ENCODE results near the gene DNAH17. TPM values are rescaled to one million over a fixed set of nuclear protein-coding genes. Genes with fewer than 3 reads are reported as not detected.

The DNAH17 gene
- total RNA-seq, 1 experiment from 2014 or later, result 0.69 TPM

DNA sequence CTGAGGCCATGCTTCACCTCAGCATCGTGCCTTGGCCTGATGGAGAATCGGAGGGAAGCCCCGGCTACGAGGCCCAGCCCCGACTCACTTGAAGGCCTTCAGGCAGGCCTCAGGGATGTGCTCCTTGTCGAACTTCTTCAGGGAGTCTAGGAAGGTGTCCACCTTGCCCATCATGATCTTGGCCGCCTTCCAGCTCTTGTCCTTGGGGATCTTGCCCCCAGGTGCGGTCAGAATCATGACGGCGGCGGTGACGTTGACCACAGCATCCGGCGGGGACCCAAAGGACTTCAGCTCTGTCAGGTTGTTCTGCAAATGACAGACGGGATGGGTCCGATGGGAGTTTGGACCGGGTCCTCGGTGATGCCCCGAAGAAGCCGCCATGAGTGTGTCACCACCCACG is 117.5 kb downstream of the DNAH17 start (continued):
- TF ChIP-seq CBX3 (IDR thresholded peaks at IDR 0.05; ENCODE audit: low read depth), result no peak

DNA sequence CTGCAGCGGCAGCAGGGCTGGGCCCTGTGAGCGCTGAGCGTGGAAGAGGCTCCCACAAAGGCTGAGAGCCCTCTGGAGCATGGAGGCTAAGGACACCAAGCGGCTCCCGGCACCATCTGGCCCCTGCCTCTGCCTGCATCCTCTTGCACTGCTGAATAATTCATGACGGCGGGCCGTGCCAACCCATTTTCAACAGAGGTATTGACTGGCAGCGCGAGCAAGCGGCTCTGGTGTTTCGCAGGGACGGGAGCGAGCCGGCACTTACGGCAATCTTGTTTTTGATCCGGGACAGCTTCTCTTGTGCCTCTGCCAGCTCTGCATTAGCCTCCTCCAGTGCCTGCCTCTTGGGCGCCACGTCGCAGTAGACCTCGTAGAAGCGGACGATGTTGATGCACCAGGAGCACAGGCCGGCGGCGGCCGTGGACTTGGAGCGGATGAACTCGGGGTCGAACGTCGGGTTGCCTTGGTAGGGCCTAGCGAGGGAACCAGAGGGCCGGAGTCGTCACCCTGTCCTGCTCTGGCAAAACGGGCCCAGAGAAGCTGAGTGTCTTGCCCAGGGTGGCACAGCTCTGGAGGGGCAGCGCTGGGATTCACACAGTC is 118.4 kb downstream of the DNAH17 start:
- no peak for ATAC-seq
- H3K9me3 ChIP-seq (ENCODE audit: control insufficient read depth in 1 of 2, insufficient read depth in 1 of 2, low read depth in 1 of 2, low read length in 2 of 2), result no peaks in the 10 kb centered on the region
- ChIA-PET RAD21 (ENCODE audit: low non-redundant PET in 1 of 2, low total read pairs in 2 of 2, uncharacterized antibody in 2 of 2, unreplicated experiment in 2 of 2) (no interaction called here), CTCF (no interaction called here), POLR2A (no interaction called here)
- no peaks in the 10 kb centered on the region for H3K9me2 ChIP-seq (ENCODE audit: insufficient read depth)
- TF ChIP-seq FOSL1 (IDR thresholded peaks at IDR 0.05; ENCODE audit: low read depth) (no peak), EZH2phosphoT487 (IDR thresholded peaks at IDR 0.05; ENCODE audit: borderline replicate concordance) (no peak), RAD21 (IDR thresholded peaks at IDR 0.05; ENCODE audit: low read depth) (no peak), ATF3 (IDR thresholded peaks at IDR 0.05) (no peak), SRF (IDR thresholded peaks at IDR 0.05; ENCODE audit: low read depth) (no peak)
- no peak overlapping the region for H3K4me2 ChIP-seq (ENCODE audit: low read length)
- no peaks in the 10 kb centered on the region for H3K4me1 ChIP-seq (ENCODE audit: control insufficient read depth in 1 of 2, insufficient read depth in 2 of 2, low read length in 2 of 2)
- H3K27me3 ChIP-seq (ENCODE audit: insufficient read depth, low read length), result no peaks in the 10 kb centered on the region
- BruUV-seq (replicated peaks), result no TSS peak
- H3K27ac ChIP-seq (ENCODE audit: low read depth, low read length), result no peak overlapping the region
- no peak overlapping the region for H3K9ac ChIP-seq (ENCODE audit: low read length)
- no peak overlapping the region for H3K4me3 ChIP-seq (replicated peaks in 1 of 2; ENCODE audit: low read depth in 1 of 2, low read length in 2 of 2)
- no peaks in the 10 kb centered on the region for H3K36me3 ChIP-seq (ENCODE audit: control insufficient read depth in 1 of 2, insufficient read depth in 2 of 2, low read length in 2 of 2)
- no peaks in the 10 kb centered on the region for H4K20me1 ChIP-seq (ENCODE audit: insufficient read depth)
- H2AFZ ChIP-seq (ENCODE audit: low read depth, low read length, poor library complexity, severe bottlenecking), result no peak overlapping the region
- no peak for DNase-seq (ENCODE audit: low read depth, low spot score)
- intact Hi-C loops (cut with micrococcal nuclease), result no loop called here
- no peaks in the 10 kb centered on the region for H3K79me2 ChIP-seq (ENCODE audit: insufficient read depth, low read length)

- no peak for DNase-seq (ENCODE audit: low read depth, low spot score)
- no peak overlapping the region for H2AFZ ChIP-seq (ENCODE audit: low read depth, low read length, poor library complexity, severe bottlenecking)
- intact Hi-C loops (cut with micrococcal nuclease), result no loop called here
- TF ChIP-seq SIN3A (IDR thresholded peaks at IDR 0.05; ENCODE audit: low read depth), result no peak
- no peak for TF ChIP-seq EZH2 (IDR thresholded peaks at IDR 0.05)
- TF ChIP-seq EGR1 (IDR thresholded peaks at IDR 0.05; ENCODE audit: low read depth), result no peak
- no peak for TF ChIP-seq YY1 (IDR thresholded peaks at IDR 0.05; ENCODE audit: extremely low read depth, insufficient replicate concordance, low read depth, low read length)
- no peak for TF ChIP-seq JUND (IDR thresholded peaks at IDR 0.05)
- no peak for TF ChIP-seq ZFX (IDR thresholded peaks at IDR 0.05)
- no peak for TF ChIP-seq CBX3 (IDR thresholded peaks at IDR 0.05; ENCODE audit: low read depth)
- TF ChIP-seq ATF3 (IDR thresholded peaks at IDR 0.05), result no peak
- H3K79me2 ChIP-seq (ENCODE audit: insufficient read depth, low read length), result no peaks in the 10 kb centered on the region
- no peak overlapping the region for H3K9ac ChIP-seq (ENCODE audit: low read length)
- no peaks in the 10 kb centered on the region for H3K36me3 ChIP-seq (ENCODE audit: control insufficient read depth in 1 of 2, insufficient read depth in 2 of 2, low read length in 2 of 2)
- BruUV-seq (replicated peaks), result no TSS peak
- ChIA-PET RAD21 (ENCODE audit: low non-redundant PET in 1 of 2, low total read pairs in 2 of 2, uncharacterized antibody in 2 of 2, unreplicated experiment in 2 of 2) (no interaction called here), POLR2A (no interaction called here), CTCF (no interaction called here)
- H3K4me1 ChIP-seq (ENCODE audit: control insufficient read depth in 1 of 2, insufficient read depth in 2 of 2, low read length in 2 of 2), result no peaks in the 10 kb centered on the region
- H3K4me3 ChIP-seq (replicated peaks in 1 of 2; ENCODE audit: low read depth in 1 of 2, low read length in 2 of 2), result no peak overlapping the region
- ATAC-seq, result no peak
- H3K9me3 ChIP-seq (ENCODE audit: control insufficient read depth in 1 of 2, insufficient read depth in 1 of 2, low read depth in 1 of 2, low read length in 2 of 2), result no peaks in the 10 kb centered on the region
- no peak overlapping the region for H3K4me2 ChIP-seq (ENCODE audit: low read length)
- H3K27ac ChIP-seq (ENCODE audit: low read depth, low read length), result no peak overlapping the region
- no peaks in the 10 kb centered on the region for H3K9me2 ChIP-seq (ENCODE audit: insufficient read depth)
- H3K27me3 ChIP-seq (ENCODE audit: insufficient read depth, low read length), result no peaks in the 10 kb centered on the region
- H4K20me1 ChIP-seq (ENCODE audit: insufficient read depth), result no peaks in the 10 kb centered on the region
Measured at GRCh38 chr17:78458091-78458490, 119.1 kb downstream of the DNAH17 start.

Measured in HCT116 (cell line).